ENCODE results near the gene AGMO. TPM values are rescaled to one million over a fixed set of nuclear protein-coding genes. Genes with fewer than 3 reads are reported as not detected.

The AGMO gene
- total RNA-seq, 3 donors from 2014 or later, result 0.89 to 3.0 (median 1.3) TPM

- ATAC-seq (no peak), DNase-seq (no peak)
- no peaks in the 10 kb centered on the region for H3K4me1 ChIP-seq (ENCODE audit: low read depth)
- TF ChIP-seq CTCF (IDR thresholded peaks at IDR 0.05), result no peak
- no peaks in the 10 kb centered on the region for H3K9me3 ChIP-seq
- no peak overlapping the region for H3K4me3 ChIP-seq
- intact Hi-C loops (cut with DNase I, micrococcal nuclease), result no loop called here
- no peaks in the 10 kb centered on the region for H3K36me3 ChIP-seq (ENCODE audit: low read depth)
These were observed 227.1 kb downstream of the AGMO start for GRCh38 chr7:15334536-15335263.

GRCh38 chr7:15332956-15333355 lies 228.9 kb downstream of the AGMO start:
- H3K4me3 ChIP-seq, result no peak overlapping the region
- no peaks in the 10 kb centered on the region for H3K9me3 ChIP-seq
- intact Hi-C loops (cut with DNase I, micrococcal nuclease), result no loop called here
- no peak for TF ChIP-seq CTCF (IDR thresholded peaks at IDR 0.05)
- DNase-seq (no peak), ATAC-seq (no peak)
- H3K4me1 ChIP-seq (ENCODE audit: low read depth), result no peaks in the 10 kb centered on the region
- H3K36me3 ChIP-seq (ENCODE audit: low read depth), result no peaks in the 10 kb centered on the region

- Histone ChIP-seq H3K9me3 (no peaks in the 10 kb centered on the region), H3K4me1 (ENCODE audit: low read depth) (no peaks in the 10 kb centered on the region), H3K36me3 (ENCODE audit: low read depth) (no peaks in the 10 kb centered on the region), H3K4me3 (no peak overlapping the region)
- intact Hi-C loops (cut with DNase I, micrococcal nuclease), result no loop called here
- TF ChIP-seq CTCF (IDR thresholded peaks at IDR 0.05), result no peak
- ATAC-seq, result no peak
- no peak for DNase-seq
These were observed 230.9 kb downstream of the AGMO start for GRCh38 chr7:15330943-15331342.

- DNase-seq, result no peak
- ATAC-seq, result no peak
- Histone ChIP-seq H3K4me1 (ENCODE audit: low read depth) (no peaks in the 10 kb centered on the region), H3K36me3 (ENCODE audit: low read depth) (no peaks in the 10 kb centered on the region), H3K4me3 (no peak overlapping the region), H3K9me3 (no peaks in the 10 kb centered on the region)
- intact Hi-C loops (cut with DNase I, micrococcal nuclease), result no loop called here
- TF ChIP-seq CTCF (IDR thresholded peaks at IDR 0.05), result no peak
These were observed 234.8 kb downstream of the AGMO start for GRCh38 chr7:15327001-15327400.

GRCh38 chr7:15326044-15326644 lies 235.7 kb downstream of the AGMO start:
- TF ChIP-seq CTCF (IDR thresholded peaks at IDR 0.05), result no peak
- H3K9me3 ChIP-seq, result no peaks in the 10 kb centered on the region
- intact Hi-C loops (cut with DNase I, micrococcal nuclease), result no loop called here
- H3K4me3 ChIP-seq, result no peak overlapping the region
- DNase-seq (no peak), ATAC-seq (no peak)
- H3K36me3 ChIP-seq (ENCODE audit: low read depth), result no peaks in the 10 kb centered on the region
- no peaks in the 10 kb centered on the region for H3K4me1 ChIP-seq (ENCODE audit: low read depth)

Measured in mucosa of descending colon (tissue), 3 donors.